Activated CD4-positive, alpha-beta T cell treated with anti-CD3 and anti-CD28 coated beads, Interleukin-2, amount 50 U/mL, for 48 hours (primary cell): ENCODE data around the gene MYMX.
"Not testable (repeated sequence)": the region's sequence is repeated elsewhere in the genome, so short reads cannot be mapped to it uniquely, and the experiment has no call there.

Experiments used
- DNase-seq, 2 experiments: peaks; one replicate each; pipeline ENCODE4 v3.0.0-alpha.2; 2020

Gene MYMX

GRCh38 chr6:44188819-44189218 is 27.9 kb upstream of the MYMX start:
- DNase-seq, result no peak

GRCh38 chr6:44189257-44189656 is 27.5 kb upstream of the MYMX start:
- DNase-seq, result peak in 1 of 2 experiments; percentile 11

GRCh38 chr6:44190715-44191114 is 26.0 kb upstream of the MYMX start:
- DNase-seq, result no peak

- DNase-seq, result no peak
Observed at GRCh38 chr6:44192428-44193041, 24.2 kb upstream of the MYMX start.

GRCh38 chr6:44193307-44193910 is 23.3 kb upstream of the MYMX start:
- no peak for DNase-seq

GRCh38 chr6:44194326-44194725 is 22.4 kb upstream of the MYMX start:
- no peak for DNase-seq

GRCh38 chr6:44196351-44196750 is 20.4 kb upstream of the MYMX start:
- not testable (repeated sequence) for DNase-seq

GRCh38 chr6:44198684-44199083 is 18.0 kb upstream of the MYMX start:
- no peak for DNase-seq

GRCh38 chr6:44199883-44200282 is 16.8 kb upstream of the MYMX start:
- DNase-seq, result no peak

- DNase-seq, result no peak
Observed at GRCh38 chr6:44201200-44201599, 15.5 kb upstream of the MYMX start.

GRCh38 chr6:44201638-44202303 is 15.0 kb upstream of the MYMX start:
- no peak for DNase-seq

GRCh38 chr6:44202332-44202971 is 14.3 kb upstream of the MYMX start:
- no peak for DNase-seq

GRCh38 chr6:44202972-44203750 is 13.6 kb upstream of the MYMX start:
- DNase-seq, result no peak

- DNase-seq, result no peak
Observed at GRCh38 chr6:44203955-44204354, 12.8 kb upstream of the MYMX start.

- no peak for DNase-seq
Observed at GRCh38 chr6:44207966-44208365, 8.8 kb upstream of the MYMX start.

- no peak for DNase-seq
Observed at GRCh38 chr6:44211284-44211683, 5.4 kb upstream of the MYMX start.

- DNase-seq, result no peak
Observed at GRCh38 chr6:44214307-44214706, 2.4 kb upstream of the MYMX start.

- DNase-seq, result no peak
Observed at GRCh38 chr6:44217332-44218143, 812 bp downstream of the MYMX start.

- peak; percentile 20 to 30 for DNase-seq
Observed at GRCh38 chr6:44219053-44219814, 2.5 kb downstream of the MYMX start.

- no peak for DNase-seq
Observed at GRCh38 chr6:44219815-44220784, 3.4 kb downstream of the MYMX start.
